ENCODE measurements around the gene LAMA2.

DNA sequence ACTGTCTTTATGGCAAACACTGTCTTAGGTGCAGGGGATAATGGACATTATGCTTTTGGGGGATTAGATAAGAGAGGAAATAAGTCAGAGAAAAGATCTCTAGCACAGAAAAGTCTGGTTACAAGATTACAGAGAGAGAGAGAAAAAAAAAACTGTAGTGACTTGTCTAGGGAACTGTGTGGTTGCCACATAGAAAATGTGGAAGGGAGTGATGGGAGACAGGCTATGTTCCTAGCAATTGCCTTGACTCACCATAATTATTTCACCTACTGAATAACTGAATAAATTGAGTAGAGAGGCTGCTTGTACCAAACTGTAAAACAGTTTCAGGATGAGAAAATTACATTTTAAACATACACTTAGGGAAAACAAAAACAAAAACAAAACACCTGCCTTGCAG is 229.7 kb downstream of the LAMA2 start:
- TF ChIP-seq CTCF (IDR thresholded peaks at IDR 0.05; ENCODE audit: poor library complexity, severe bottlenecking) (no peak), MXI1 (conservative IDR thresholded peaks at IDR 0.05; ENCODE audit: poor library complexity, severe bottlenecking) (no peak)
